ENCODE results near the gene ACY1.

The ACY1 gene

GRCh38 chr3:52010431-52010830 is 27.1 kb downstream of the ACY1 start:
- DNase-seq, result no peak

- no peak for DNase-seq
These were observed 29.4 kb downstream of the ACY1 start for GRCh38 chr3:52012699-52013098.

GRCh38 chr3:52013802-52014598 is 30.7 kb downstream of the ACY1 start:
- DNase-seq, result no peak

- DNase-seq, result peak; percentile 55
These were observed 31.3 kb downstream of the ACY1 start for GRCh38 chr3:52014613-52015012.

- no peak for DNase-seq
These were observed 32.3 kb downstream of the ACY1 start for GRCh38 chr3:52015438-52016228.

GRCh38 chr3:52017586-52017985 is 34.3 kb downstream of the ACY1 start:
- no peak for DNase-seq

- DNase-seq, result no peak
These were observed 35.1 kb downstream of the ACY1 start for GRCh38 chr3:52018319-52019000.

- DNase-seq, result no peak
These were observed 36.2 kb downstream of the ACY1 start for GRCh38 chr3:52019352-52020080.

GRCh38 chr3:52020796-52021195 is 37.5 kb downstream of the ACY1 start:
- DNase-seq, result no peak

- DNase-seq, result peak; percentile 21
These were observed 38.3 kb downstream of the ACY1 start for GRCh38 chr3:52021489-52022268.

GRCh38 chr3:52022323-52023100 is 39.2 kb downstream of the ACY1 start:
- peak; percentile 42 for DNase-seq

- DNase-seq, result no peak
These were observed 39.9 kb downstream of the ACY1 start for GRCh38 chr3:52023101-52023770.

- DNase-seq, result no peak
These were observed 40.8 kb downstream of the ACY1 start for GRCh38 chr3:52023860-52024764.

- no peak for DNase-seq
These were observed 41.6 kb downstream of the ACY1 start for GRCh38 chr3:52024765-52025452.

- no peak for DNase-seq
These were observed 42.1 kb downstream of the ACY1 start for GRCh38 chr3:52025453-52025852.

- no peak for DNase-seq
These were observed 42.7 kb downstream of the ACY1 start for GRCh38 chr3:52026041-52026440.

GRCh38 chr3:52028572-52028971 is 45.2 kb downstream of the ACY1 start:
- peak; percentile 24 for DNase-seq

- peak; percentile 50 for DNase-seq
These were observed 45.7 kb downstream of the ACY1 start for GRCh38 chr3:52029053-52029452.

- DNase-seq, result no peak
These were observed 46.2 kb downstream of the ACY1 start for GRCh38 chr3:52029535-52029934.
